ENCODE data around the gene MEGF9. TPM values are rescaled to one million over a fixed set of nuclear protein-coding genes. Genes with fewer than 3 reads are reported as not detected.

The MEGF9 gene
- total and polyA plus RNA-seq, 2 donors (not counting 3 experiments of a cell fraction or from before 2014, with no cell fraction given) = 4.0 to 13.0 TPM

- Histone ChIP-seq H3K9ac (replicated peaks; ENCODE audit: extremely low read depth, insufficient read depth, low read length) (no peak overlapping the region), H3K27ac (ENCODE audit: insufficient read depth, low read depth, low read length) (no peak overlapping the region), H3K9me1 (replicated peaks; ENCODE audit: control insufficient read depth, extremely low read depth, insufficient read depth, low read length) (no peaks in the 10 kb centered on the region), H3K4me3 (replicated peaks in 1 of 3; ENCODE audit: insufficient read depth in 1 of 3, low read depth in 1 of 3, low read length in 3 of 3) (no peak overlapping the region), H3K4me2 (ENCODE audit: insufficient read depth, low read length) (no peak overlapping the region), H2AFZ (ENCODE audit: low read depth, low read length) (no peak overlapping the region), H3K36me3 (ENCODE audit: control insufficient read depth in 2 of 2, extremely low read depth in 1 of 2, insufficient read depth in 2 of 2, low read length in 2 of 2) (no peaks in the 10 kb centered on the region), H3K4me1 (ENCODE audit: control insufficient read depth, extremely low read depth, insufficient read depth, low read length) (peaks cover 10% of the 10 kb centered on the region), H3K79me2 (ENCODE audit: control insufficient read depth, insufficient read depth, low read length) (no peaks in the 10 kb centered on the region), H3K9me3 (replicated peaks; ENCODE audit: control insufficient read depth, insufficient read depth, low read length) (no peaks in the 10 kb centered on the region), H4K20me1 (replicated peaks; ENCODE audit: control insufficient read depth, extremely low read depth, insufficient read depth, low read length) (no peaks in the 10 kb centered on the region), H3K27me3 (ENCODE audit: control insufficient read depth in 2 of 2, insufficient read depth in 2 of 2, low read length in 2 of 2) (no peaks in the 10 kb centered on the region)
- POLR2A ChIA-PET = interaction anchor here (0.7 to 1.6 kb wide), 2 partner anchors 21 to 1207 kb away, joined by 4 to 7 read pairs; partner anchors contain the start of gene MEGF9
- DNase-seq (ENCODE audit: low read depth, low spot score) (no peak), FAIRE-seq (peak; percentile 59)
- no TSS peak for BruUV-seq (replicated peaks)
- intact Hi-C loops (cut with micrococcal nuclease) (no loop called here), dilution Hi-C loops (cut with MboI; ENCODE audit: extremely low pct_ligation_motif_present, low sequenced_read_pairs) (no loop called here)
- TF ChIP-seq JUN (IDR thresholded peaks at IDR 0.05; ENCODE audit: borderline replicate concordance, insufficient read depth, insufficient read length, low read depth) (no peak), EZH2 (IDR thresholded peaks at IDR 0.05; ENCODE audit: borderline replicate concordance, low read depth, low read length, severe bottlenecking) (no peak), GATA2 (IDR thresholded peaks at IDR 0.05; ENCODE audit: insufficient read depth, insufficient read length, low read depth, low read length) (no peak), FOS (IDR thresholded peaks at IDR 0.05; ENCODE audit: borderline replicate concordance, insufficient read depth, low read length) (no peak), POLR2A (IDR thresholded peaks at IDR 0.05; ENCODE audit: low read depth, low read length) (no peak), MYC (IDR thresholded peaks at IDR 0.05; ENCODE audit: low read depth, low read length) (no peak), CTCF (IDR thresholded peaks at IDR 0.05; ENCODE audit: extremely low read depth in 1 of 2, insufficient read depth in 1 of 2, low read depth in 1 of 2, low read length in 2 of 2) (no peak), MAX (IDR thresholded peaks at IDR 0.05; ENCODE audit: insufficient read depth, insufficient read length) (no peak), POLR2AphosphoS5 (IDR thresholded peaks at IDR 0.05; ENCODE audit: insufficient read depth, low read depth, low read length) (no peak)
- CTCF ChIA-PET = interaction anchor here (1.1 to 2.4 kb wide), 4 partner anchors 21 to 116 kb away, joined by 3 to 15 read pairs (median 3); partner anchors contain the start of gene MEGF9
These were observed 21.3 kb upstream of the MEGF9 start for GRCh38 chr9:120735415-120736126.
